Gastroesophageal sphincter (tissue), 3 donors: ENCODE measurements around the gene CXADR.

Source experiments
- POLR2A ChIP-seq, 2 donors: fragments of 450-650 bp; IDR thresholded peaks; one replicate each; pipeline ENCODE4 v1.6.1; 2017; ENCODE audit warnings: antibody characterized with exemption in 2 of 2, mild to moderate bottlenecking in 2 of 2, moderate library complexity in 1 of 2
- TF ChIP-seq, protein P1 (sequence below), 4 experiments: fragments of 200-600 bp in 2 of 4; fragments of 450-650 bp in 2 of 4; sonication (generic) in 1 of 4; IDR thresholded peaks; one replicate each; pipeline ENCODE4 v1.5.1; 2017 to 2019; ENCODE audit warnings: antibody characterized with exemption in 4 of 4, mild to moderate bottlenecking in 2 of 4, moderate library complexity in 2 of 4

DNA sequence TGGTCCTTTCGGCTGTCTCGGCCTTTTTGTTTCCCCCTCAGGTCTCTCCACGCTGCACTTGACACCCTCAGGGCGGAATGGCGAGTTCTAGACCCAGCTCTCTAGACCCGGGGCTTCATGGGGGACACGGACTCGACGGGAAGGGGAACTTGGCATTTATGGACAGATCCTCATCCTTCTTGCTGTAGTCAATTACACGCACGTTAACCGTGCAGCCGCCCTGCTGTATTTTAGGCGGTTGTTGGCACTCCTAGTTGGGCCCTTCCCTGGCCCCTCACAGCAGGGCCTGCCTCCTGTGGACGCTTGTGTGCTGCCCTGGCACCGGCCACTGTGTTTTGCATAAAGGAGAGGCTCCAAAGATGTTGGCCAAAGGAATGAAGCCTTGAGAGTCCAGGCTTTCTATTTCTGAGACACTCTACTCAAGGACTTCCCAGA is 100.4 kb downstream of the CXADR start:
- TF ChIP-seq, protein P1, sequence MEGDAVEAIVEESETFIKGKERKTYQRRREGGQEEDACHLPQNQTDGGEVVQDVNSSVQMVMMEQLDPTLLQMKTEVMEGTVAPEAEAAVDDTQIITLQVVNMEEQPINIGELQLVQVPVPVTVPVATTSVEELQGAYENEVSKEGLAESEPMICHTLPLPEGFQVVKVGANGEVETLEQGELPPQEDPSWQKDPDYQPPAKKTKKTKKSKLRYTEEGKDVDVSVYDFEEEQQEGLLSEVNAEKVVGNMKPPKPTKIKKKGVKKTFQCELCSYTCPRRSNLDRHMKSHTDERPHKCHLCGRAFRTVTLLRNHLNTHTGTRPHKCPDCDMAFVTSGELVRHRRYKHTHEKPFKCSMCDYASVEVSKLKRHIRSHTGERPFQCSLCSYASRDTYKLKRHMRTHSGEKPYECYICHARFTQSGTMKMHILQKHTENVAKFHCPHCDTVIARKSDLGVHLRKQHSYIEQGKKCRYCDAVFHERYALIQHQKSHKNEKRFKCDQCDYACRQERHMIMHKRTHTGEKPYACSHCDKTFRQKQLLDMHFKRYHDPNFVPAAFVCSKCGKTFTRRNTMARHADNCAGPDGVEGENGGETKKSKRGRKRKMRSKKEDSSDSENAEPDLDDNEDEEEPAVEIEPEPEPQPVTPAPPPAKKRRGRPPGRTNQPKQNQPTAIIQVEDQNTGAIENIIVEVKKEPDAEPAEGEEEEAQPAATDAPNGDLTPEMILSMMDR (IDR thresholded peaks at IDR 0.05) = no peak
- TF ChIP-seq POLR2A (IDR thresholded peaks at IDR 0.05) = no peak
